Spleen (tissue), 11 donors: Measurements from ENCODE around the gene FRAT2. TPM values are rescaled to one million over a fixed set of nuclear protein-coding genes. Genes with fewer than 3 reads are reported as not detected.

Experiments
- DNase-seq: peaks from one replicate; pipeline ENCODE4 v3.0.0-alpha.2; 2020
- H3K27ac ChIP-seq, 8 donors: fragments of 200-600 bp; sonication (generic) in 7 of 8; 1 replicate in 4 of 8; 2 replicates in 4 of 8; pipeline versions ENCODE4 v1.5.0 to v1.8.0; 2016 to 2021; ENCODE audit warnings: inconsistent platforms in 4 of 8, mild to moderate bottlenecking in 4 of 8, moderate library complexity in 1 of 8
- H3K27me3 ChIP-seq, 7 donors: fragments of 200-600 bp; sonication (generic) in 6 of 7; replicated peaks in 1 of 7; 1 replicate in 4 of 7; 2 replicates in 3 of 7; pipeline versions ENCODE4 v1.5.0 to v1.8.0; 2016 to 2021; ENCODE audit warnings: inconsistent platforms in 3 of 7, mild to moderate bottlenecking in 1 of 7
- H3K36me3 ChIP-seq, 6 donors: fragments of 200-600 bp; sonication (generic) in 5 of 6; 1 replicate in 4 of 6; 2 replicates in 2 of 6; pipeline versions ENCODE4 v1.5.0 to v1.8.0; 2016 to 2021; ENCODE audit warnings: inconsistent platforms in 2 of 6
- H3K4me1 ChIP-seq, 6 donors: fragments of 200-600 bp; sonication (generic) in 5 of 6; 1 replicate in 3 of 6; 2 replicates in 3 of 6; pipeline versions ENCODE4 v1.5.0 to v1.8.0; 2016 to 2021; ENCODE audit warnings: inconsistent platforms in 3 of 6
- H3K4me3 ChIP-seq, 8 donors: fragments of 200-600 bp; sonication (generic) in 7 of 8; 1 replicate in 4 of 8; 2 replicates in 4 of 8; pipeline versions ENCODE4 v1.5.0 to v1.8.0; 2016 to 2021; ENCODE audit warnings: inconsistent platforms in 4 of 8, mild to moderate bottlenecking in 4 of 8, moderate library complexity in 2 of 8
- H3K9me3 ChIP-seq, 8 donors: fragments of 200-600 bp; sonication (generic) in 7 of 8; 1 replicate in 4 of 8; 2 replicates in 4 of 8; pipeline versions ENCODE4 v1.5.0 to v1.8.0; 2016 to 2021; ENCODE audit warnings: inconsistent platforms in 4 of 8
- CTCF ChIP-seq, 11 experiments: fragments of 200-600 bp in 7 of 11; fragments of 450-650 bp in 4 of 11; sonication (generic) in 4 of 11; IDR thresholded peaks in 8 of 11; conservative IDR thresholded peaks in 3 of 11; 1 replicate in 7 of 11; 2 replicates in 4 of 11; pipeline versions ENCODE4 v1.4.0 to v1.8.0; 2016 to 2021; ENCODE audit warnings: antibody characterized with exemption in 11 of 11, inconsistent platforms in 4 of 11, mild to moderate bottlenecking in 1 of 11
- POLR2A ChIP-seq, 3 donors: fragments of 450-650 bp; IDR thresholded peaks; one replicate each; pipeline ENCODE4 v1.5.1; 2017; ENCODE audit warnings: antibody characterized with exemption in 3 of 3, mild to moderate bottlenecking in 1 of 3
- POLR2AphosphoS5 ChIP-seq, 3 donors: sonication (generic); formaldehyde crosslinking; IDR thresholded peaks; one replicate each; pipeline ENCODE4 v1.5.1; 2017; ENCODE audit warnings: antibody characterized with exemption in 3 of 3
- WGBS, 5 donors: extraction: QIAGEN DNeasy Blood & Tissue Kit in 3 of 5; methylation state at CpG; one replicate each; pipeline versions ENCODE4 v1.1.5 to v1.1.7; 2013 to 2018; 5-methylcytosine and 5-hydroxymethylcytosine counted together
- intact Hi-C: fragments of 100-400 bp; cut with DNase I; formaldehyde crosslinking; loops from one replicate; pipeline ENCODE4 v1.15.0; 2023; ENCODE audit warnings: low total_unique reads
- polyA plus RNA-seq, 3 donors: library from polyadenylated mRNA; stranded (reverse); fragments of 200-250 nt; gene quantifications; one replicate each; pipeline ENCODE4 v1.2.1, GENCODE V29; 2013
- total RNA-seq, 7 donors: library from RNA; depleted of rRNA in 3 of 7; stranded (reverse); fragments of >200 nt in 3 of 7; fragmentation: NEBNext Ultra II Directional in 4 of 7; extraction: Animal tissue kit (Norgen Biotek cat#: 25700) in 4 of 7; gene quantifications; one replicate each; pipeline versions ENCODE4 v1.1.0 to v1.2.1, GENCODE V29; 2016 to 2021
- donor health status: healthy with polysubstance abuse.
- donor health status: DM: no; HTN: no; CAD: no; lungs with moderate emphysema.
- donor health status: DM: no; HTN: no; CAD: no.
- donor health status: Bipolar disorder and iron deficiency.
- donor health status: healthy.
- donor health status: DM: no; HTN: no; CAD: no.
- donor health status: DM: yes; HTN: yes; CAD: no.

The FRAT2 gene
- total and polyA plus RNA-seq, 10 donors = 12.3 to 75.6 (median 36.8) TPM

GRCh38 chr10:97356918-97357317 lies 22.4 kb upstream of the FRAT2 start:
- Histone ChIP-seq H3K36me3 (peaks cover 0 to 64% (median 29%) of the 10 kb centered on the region in 6 donors), H3K4me3 (no peak overlapping the region), H3K9me3 (no peaks in the 10 kb centered on the region), H3K27ac (peak overlapping the region in 6 of 8 donors; percentile 73 to 91 (median 82)), H3K4me1 (peaks cover 10 to 55% (median 26%) of the 10 kb centered on the region in 6 donors), H3K27me3 (no peaks in the 10 kb centered on the region)
- DNase-seq = peak; percentile 66
- 78 to 96% (median 94%) methylated on average over 7 of the region's 7 CpGs for WGBS, 5 donors
- intact Hi-C loops = no loop called here
- TF ChIP-seq POLR2AphosphoS5 (IDR thresholded peaks at IDR 0.05) (no peak), CTCF (IDR thresholded peaks at IDR 0.05 in 8 of 11, conservative IDR thresholded peaks at IDR 0.05 in 3 of 11) (no peak), POLR2A (IDR thresholded peaks at IDR 0.05) (no peak)

- Histone ChIP-seq H3K27ac (peak overlapping the region in 7 of 8 donors; percentile 73 to 91 (median 79)), H3K9me3 (no peaks in the 10 kb centered on the region), H3K36me3 (peaks cover 0 to 59% (median 29%) of the 10 kb centered on the region in 6 donors), H3K4me1 (peaks cover 10 to 55% (median 27%) of the 10 kb centered on the region in 6 donors), H3K4me3 (peak overlapping the region in 1 of 8 donors; percentile 52), H3K27me3 (no peaks in the 10 kb centered on the region)
- TF ChIP-seq POLR2A (IDR thresholded peaks at IDR 0.05) (no peak), POLR2AphosphoS5 (IDR thresholded peaks at IDR 0.05) (peak in 1 of 3 donors; percentile 16)
- DNase-seq = peak; percentile 73
- intact Hi-C loops = no loop called here
- 61 to 70% (median 65%) methylated on average over 6 of the region's 6 CpGs for WGBS, 5 donors
These were observed 21.9 kb upstream of the FRAT2 start for GRCh38 chr10:97356318-97356914.

GRCh38 chr10:97355571-97355975 lies 21.0 kb upstream of the FRAT2 start:
- peaks cover 0 to 54% (median 28%) of the 10 kb centered on the region in 6 donors for H3K36me3 ChIP-seq
- no peaks in the 10 kb centered on the region for H3K27me3 ChIP-seq
- H3K27ac ChIP-seq = peak overlapping the region in 7 of 8 donors; percentile 73 to 91 (median 79)
- WGBS, 5 donors = 33 to 47% (median 37%) methylated on average over 5 of the region's 5 CpGs
- intact Hi-C loops = no loop called here
- peaks cover 10 to 51% (median 27%) of the 10 kb centered on the region in 6 donors for H3K4me1 ChIP-seq
- no peak for DNase-seq
- no peak for TF ChIP-seq POLR2A (IDR thresholded peaks at IDR 0.05)
- TF ChIP-seq CTCF (IDR thresholded peaks at IDR 0.05 in 8 of 11, conservative IDR thresholded peaks at IDR 0.05 in 3 of 11) = peak in 8 of 11 experiments; percentile 20 to 58 (median 46)
- peak in 1 of 3 donors; percentile 71 for TF ChIP-seq POLR2AphosphoS5 (IDR thresholded peaks at IDR 0.05)
- peak overlapping the region in 1 of 8 donors; percentile 52 for H3K4me3 ChIP-seq
- no peaks in the 10 kb centered on the region for H3K9me3 ChIP-seq

- peak overlapping the region in 7 of 8 donors; percentile 73 to 91 (median 79) for H3K27ac ChIP-seq
These were observed 19.4 kb upstream of the FRAT2 start for GRCh38 chr10:97353945-97354344.

More at GRCh38 chr10:97353945-97354344, 19.4 kb upstream of the FRAT2 start:
- Histone ChIP-seq H3K9me3 (no peaks in the 10 kb centered on the region), H3K27me3 (no peaks in the 10 kb centered on the region), H3K36me3 (peaks cover 0 to 52% (median 20%) of the 10 kb centered on the region in 6 donors), H3K4me1 (peaks cover 10 to 51% (median 27%) of the 10 kb centered on the region in 6 donors), H3K4me3 (peak overlapping the region in 1 of 8 donors; percentile 52)
- intact Hi-C loops = no loop called here
- peak; percentile 84 for DNase-seq
- TF ChIP-seq CTCF (IDR thresholded peaks at IDR 0.05 in 8 of 11, conservative IDR thresholded peaks at IDR 0.05 in 3 of 11) (no peak), POLR2A (IDR thresholded peaks at IDR 0.05) (no peak), POLR2AphosphoS5 (IDR thresholded peaks at IDR 0.05) (peak in 1 of 3 donors; percentile 78)
- WGBS, 5 donors = 39 to 85% (median 55%) methylated on average over 4 of the region's 4 CpGs
